Esophagus squamous epithelium (tissue), 5 donors: ENCODE results near the gene SIPA1L2. TPM values are rescaled to one million over a fixed set of nuclear protein-coding genes. Genes with fewer than 3 reads are reported as not detected.
A peak's percentile ranks its signal among the peaks of the same experiment; 100 is the strongest.

Experiments used
- DNase-seq: peaks from one replicate; lab custom pipeline; 2025; lab: John Stamatoyannopoulos, UW
- H3K27ac ChIP-seq, 4 donors: fragments of 200-600 bp; sonication (generic); one replicate each; pipeline ENCODE4 v1.5.1; 2016 to 2019; ENCODE audit warnings: mild to moderate bottlenecking in 1 of 4
- H3K27me3 ChIP-seq, 4 donors: fragments of 200-600 bp; sonication (generic); 1 replicate in 3 of 4; 2 replicates in 1 of 4; pipeline versions ENCODE4 v1.5.1 to v1.6.0; 2017 to 2021; ENCODE audit warnings: antibody characterized with exemption in 1 of 4
- H3K36me3 ChIP-seq, 3 donors: fragments of 200-600 bp; sonication (generic); one replicate each; pipeline ENCODE4 v1.5.1; 2016 to 2019
- H3K4me1 ChIP-seq, 3 donors: fragments of 200-600 bp; sonication (generic); one replicate each; pipeline ENCODE4 v1.5.1; 2017 to 2019
- H3K4me3 ChIP-seq, 4 donors: fragments of 200-600 bp; sonication (generic); 1 replicate in 3 of 4; 2 replicates in 1 of 4; pipeline ENCODE4 v1.5.1; 2016 to 2019; ENCODE audit warnings: mild to moderate bottlenecking in 2 of 4, moderate library complexity in 1 of 4
- H3K9me3 ChIP-seq, 3 donors: fragments of 200-600 bp; sonication (generic); one replicate each; pipeline ENCODE4 v1.5.1; 2016 to 2019
- POLR2A ChIP-seq, 4 donors: fragments of 450-650 bp; IDR thresholded peaks; one replicate each; pipeline ENCODE4 v1.6.1; 2017; ENCODE audit warnings: antibody characterized with exemption in 4 of 4, mild to moderate bottlenecking in 4 of 4, moderate library complexity in 3 of 4
- WGBS, 2 donors: methylation state at CpG; one replicate each; pipeline ENCODE4 v1.1.5; 2018; 5-methylcytosine and 5-hydroxymethylcytosine counted together
- intact Hi-C: fragments of 100-400 bp; cut with DNase I; formaldehyde crosslinking; loops from one replicate; pipeline ENCODE4 v1.15.0; 2022
- total RNA-seq, 4 donors: library from RNA; depleted of rRNA; stranded (reverse); fragments of >200 nt; gene quantifications; one replicate each; pipeline ENCODE4 v1.1.0, GENCODE V29; 2016
- TF ChIP-seq, protein P1 (sequence below), 6 experiments: fragments of 450-650 bp in 4 of 6; fragments of 200-600 bp in 2 of 6; sonication (generic) in 2 of 6; IDR thresholded peaks; one replicate each; pipeline ENCODE4 v1.5.1; 2016 to 2019; ENCODE audit warnings: antibody characterized with exemption in 6 of 6, mild to moderate bottlenecking in 4 of 6, moderate library complexity in 4 of 6
- donor health status: DM: yes; HTN: yes; CAD: no.

SIPA1L2 gene, protein sequence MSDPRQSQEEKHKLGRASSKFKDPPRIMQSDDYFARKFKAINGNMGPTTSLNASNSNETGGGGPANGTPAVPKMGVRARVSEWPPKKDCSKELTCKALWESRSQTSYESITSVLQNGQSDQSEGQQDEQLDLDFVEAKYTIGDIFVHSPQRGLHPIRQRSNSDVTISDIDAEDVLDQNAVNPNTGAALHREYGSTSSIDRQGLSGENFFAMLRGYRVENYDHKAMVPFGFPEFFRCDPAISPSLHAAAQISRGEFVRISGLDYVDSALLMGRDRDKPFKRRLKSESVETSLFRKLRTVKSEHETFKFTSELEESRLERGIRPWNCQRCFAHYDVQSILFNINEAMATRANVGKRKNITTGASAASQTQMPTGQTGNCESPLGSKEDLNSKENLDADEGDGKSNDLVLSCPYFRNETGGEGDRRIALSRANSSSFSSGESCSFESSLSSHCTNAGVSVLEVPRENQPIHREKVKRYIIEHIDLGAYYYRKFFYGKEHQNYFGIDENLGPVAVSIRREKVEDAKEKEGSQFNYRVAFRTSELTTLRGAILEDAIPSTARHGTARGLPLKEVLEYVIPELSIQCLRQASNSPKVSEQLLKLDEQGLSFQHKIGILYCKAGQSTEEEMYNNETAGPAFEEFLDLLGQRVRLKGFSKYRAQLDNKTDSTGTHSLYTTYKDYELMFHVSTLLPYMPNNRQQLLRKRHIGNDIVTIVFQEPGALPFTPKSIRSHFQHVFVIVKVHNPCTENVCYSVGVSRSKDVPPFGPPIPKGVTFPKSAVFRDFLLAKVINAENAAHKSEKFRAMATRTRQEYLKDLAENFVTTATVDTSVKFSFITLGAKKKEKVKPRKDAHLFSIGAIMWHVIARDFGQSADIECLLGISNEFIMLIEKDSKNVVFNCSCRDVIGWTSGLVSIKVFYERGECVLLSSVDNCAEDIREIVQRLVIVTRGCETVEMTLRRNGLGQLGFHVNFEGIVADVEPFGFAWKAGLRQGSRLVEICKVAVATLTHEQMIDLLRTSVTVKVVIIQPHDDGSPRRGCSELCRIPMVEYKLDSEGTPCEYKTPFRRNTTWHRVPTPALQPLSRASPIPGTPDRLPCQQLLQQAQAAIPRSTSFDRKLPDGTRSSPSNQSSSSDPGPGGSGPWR (N-terminal part only)
- 10 to 100 TPM; 29.5 to 51.3 (median 46.0) TPM for total RNA-seq

DNA sequence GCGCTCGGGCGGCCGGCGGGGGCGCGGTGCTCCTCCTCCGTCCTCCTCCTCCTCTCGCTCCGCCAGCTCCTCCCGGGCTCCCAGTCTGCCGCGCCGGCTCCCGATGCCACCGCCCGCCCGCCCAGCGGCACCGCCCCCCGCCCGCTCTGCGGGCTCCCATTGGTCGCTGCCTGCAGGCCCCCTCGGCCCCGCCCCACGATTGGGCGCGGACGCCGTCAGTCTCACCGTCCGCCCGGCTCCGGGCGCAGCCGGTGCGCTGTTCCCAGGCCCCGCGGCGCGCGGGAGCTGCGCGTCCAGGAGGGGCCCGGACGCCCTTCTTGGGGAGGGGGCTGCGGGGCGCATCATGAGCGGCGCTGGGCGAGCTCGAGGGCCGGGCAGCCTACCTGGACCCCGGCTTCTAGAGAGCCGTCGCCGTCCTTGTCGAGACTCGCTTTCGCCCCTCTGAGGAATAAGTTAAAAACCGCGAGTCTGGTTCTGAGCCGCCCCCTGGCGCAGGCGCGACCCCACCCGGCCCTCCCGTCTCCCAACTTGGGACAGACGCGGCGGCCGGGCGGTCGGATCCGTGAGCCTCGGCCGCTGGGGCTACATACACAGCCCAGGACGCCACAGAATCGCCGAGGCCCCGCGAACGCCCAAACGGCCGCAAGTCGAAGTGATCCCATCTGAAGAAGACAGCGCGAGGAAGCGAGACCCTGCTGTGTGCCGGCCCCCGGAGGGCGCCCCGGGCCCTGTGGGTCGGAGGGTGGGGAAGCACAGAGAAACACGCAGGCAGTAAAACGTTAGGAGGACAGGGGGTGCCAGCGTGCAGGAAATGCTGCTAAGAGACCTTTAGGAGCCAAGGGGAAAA is at the start of gene SIPA1L2:
SIPA1L2 (minus strand) TSS at position 87 of the 847 bp plus-strand sequence. CDS start 114,794 bp downstream, outside the sequence.
- TF ChIP-seq POLR2A (IDR thresholded peaks at IDR 0.05), result peak in 2 of 4 donors; percentile 50 to 88
- TF ChIP-seq, protein P1, sequence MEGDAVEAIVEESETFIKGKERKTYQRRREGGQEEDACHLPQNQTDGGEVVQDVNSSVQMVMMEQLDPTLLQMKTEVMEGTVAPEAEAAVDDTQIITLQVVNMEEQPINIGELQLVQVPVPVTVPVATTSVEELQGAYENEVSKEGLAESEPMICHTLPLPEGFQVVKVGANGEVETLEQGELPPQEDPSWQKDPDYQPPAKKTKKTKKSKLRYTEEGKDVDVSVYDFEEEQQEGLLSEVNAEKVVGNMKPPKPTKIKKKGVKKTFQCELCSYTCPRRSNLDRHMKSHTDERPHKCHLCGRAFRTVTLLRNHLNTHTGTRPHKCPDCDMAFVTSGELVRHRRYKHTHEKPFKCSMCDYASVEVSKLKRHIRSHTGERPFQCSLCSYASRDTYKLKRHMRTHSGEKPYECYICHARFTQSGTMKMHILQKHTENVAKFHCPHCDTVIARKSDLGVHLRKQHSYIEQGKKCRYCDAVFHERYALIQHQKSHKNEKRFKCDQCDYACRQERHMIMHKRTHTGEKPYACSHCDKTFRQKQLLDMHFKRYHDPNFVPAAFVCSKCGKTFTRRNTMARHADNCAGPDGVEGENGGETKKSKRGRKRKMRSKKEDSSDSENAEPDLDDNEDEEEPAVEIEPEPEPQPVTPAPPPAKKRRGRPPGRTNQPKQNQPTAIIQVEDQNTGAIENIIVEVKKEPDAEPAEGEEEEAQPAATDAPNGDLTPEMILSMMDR (IDR thresholded peaks at IDR 0.05), result peak; percentile 25 to 66 (median 49)
- H3K36me3 ChIP-seq, result no peaks in the 10 kb centered on the region
- H3K4me1 ChIP-seq, result peaks cover 7 to 44% (median 20%) of the 10 kb centered on the region in 3 donors
- H3K27ac ChIP-seq, result peak within 1 kb of the TSS; percentile 84 to 95 (median 88)
- intact Hi-C loops, result loop anchor here (10.0 kb wide), 2 partner anchors 325 to 615 kb away; partner anchors contain the start of gene NTPCR
- H3K4me3 ChIP-seq, result peak within 1 kb of the TSS; percentile 87 to 94 (median 89)
- peaks cover 0 to 2% (median 0%) of the 10 kb centered on the region in 4 donors for H3K27me3 ChIP-seq
- H3K9me3 ChIP-seq, result no peaks in the 10 kb centered on the region
- peak; percentile 34 for DNase-seq
- WGBS, 2 donors, result 0% methylated on average over 2 to 9 of the region's 98 CpGs

DNA sequence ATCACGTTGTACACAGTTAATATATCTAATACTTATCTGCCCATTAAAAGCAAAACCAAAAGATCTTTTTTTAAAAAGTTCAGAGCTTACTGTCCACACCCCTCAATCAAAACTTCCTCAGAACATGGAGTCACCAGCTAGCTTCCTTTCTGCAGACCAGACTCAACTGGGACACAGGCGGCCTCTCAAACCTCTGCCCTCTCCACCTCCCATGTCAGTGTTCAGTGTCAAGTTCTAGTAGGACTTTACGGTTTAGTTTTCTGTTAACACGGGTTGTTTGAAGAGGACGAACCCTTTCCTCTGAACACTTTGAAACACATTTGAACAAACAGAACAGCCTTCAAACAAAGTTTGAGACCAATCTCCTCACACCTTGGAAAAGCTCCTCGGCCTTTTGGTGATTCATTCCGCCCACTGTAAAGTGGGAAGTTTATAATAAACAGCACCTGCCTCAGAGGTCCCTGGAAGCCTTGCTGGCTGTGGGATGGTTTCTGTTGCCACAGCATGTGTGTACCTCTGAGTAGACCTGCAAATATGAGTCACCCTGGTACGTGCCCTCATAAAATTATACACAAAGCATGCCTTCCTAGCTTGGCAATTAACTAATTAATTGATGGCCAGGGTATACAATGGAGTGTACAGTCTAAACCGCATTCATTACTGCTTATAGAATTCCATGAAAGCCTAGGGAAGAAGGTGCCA is 48.4 kb upstream of the SIPA1L2 start:
- Histone ChIP-seq H3K9me3 (no peaks in the 10 kb centered on the region), H3K27me3 (no peaks in the 10 kb centered on the region), H3K4me3 (no peak overlapping the region), H3K36me3 (no peaks in the 10 kb centered on the region), H3K27ac (peak overlapping the region in 2 of 4 donors; percentile 20 to 34), H3K4me1 (peaks cover 0 to 10% (median 0%) of the 10 kb centered on the region in 3 donors)
- DNase-seq, result no peak
- TF ChIP-seq, protein P1 (IDR thresholded peaks at IDR 0.05), result no peak
- intact Hi-C loops, result no loop called here
- 45 to 53% methylated on average over 8 to 9 of the region's 9 CpGs for WGBS, 2 donors

GRCh38 chr1:232676307-232676706 is 46.4 kb upstream of the SIPA1L2 start:
- no peak for DNase-seq
- intact Hi-C loops, result no loop called here
- 94 to 100% methylated on average over 2 of the region's 2 CpGs for WGBS, 2 donors
- no peak for TF ChIP-seq POLR2A (IDR thresholded peaks at IDR 0.05)
- TF ChIP-seq, protein P1 (IDR thresholded peaks at IDR 0.05), result no peak
- no peak overlapping the region for H3K4me3 ChIP-seq
- H3K9me3 ChIP-seq, result no peaks in the 10 kb centered on the region
- H3K27ac ChIP-seq, result no peak overlapping the region
- H3K36me3 ChIP-seq, result no peaks in the 10 kb centered on the region
- peaks cover 0 to 10% (median 0%) of the 10 kb centered on the region in 3 donors for H3K4me1 ChIP-seq
- H3K27me3 ChIP-seq, result no peaks in the 10 kb centered on the region

- no peak overlapping the region for H3K27ac ChIP-seq
- 58 to 100% methylated on average over 1 of the region's 1 CpG for WGBS, 2 donors
- peaks cover 0 to 10% (median 0%) of the 10 kb centered on the region in 3 donors for H3K4me1 ChIP-seq
- TF ChIP-seq POLR2A (IDR thresholded peaks at IDR 0.05), result no peak
- TF ChIP-seq, protein P1 (IDR thresholded peaks at IDR 0.05), result no peak
- no peaks in the 10 kb centered on the region for H3K36me3 ChIP-seq
- DNase-seq, result no peak
- no peak overlapping the region for H3K4me3 ChIP-seq
- H3K9me3 ChIP-seq, result no peaks in the 10 kb centered on the region
- intact Hi-C loops, result no loop called here
- no peaks in the 10 kb centered on the region for H3K27me3 ChIP-seq
Measured at GRCh38 chr1:232675898-232676297, 46.0 kb upstream of the SIPA1L2 start.
